HG03520 (cell line): Measurements from ENCODE around the gene CCDC15.
"Not testable (repeated sequence)": the region's sequence is repeated elsewhere in the genome, so short reads cannot be mapped to it uniquely, and the experiment has no call there.

ENCODE experiments used
- ATAC-seq: cut with Tn5 transposase; IDR thresholded peaks from one replicate; pipeline ENCODE4 v1.9.1; 2021; ENCODE audit warnings: mild to moderate bottlenecking, moderate library complexity; ENCODE audit not compliant: unreplicated experiment

The CCDC15 gene

DNA sequence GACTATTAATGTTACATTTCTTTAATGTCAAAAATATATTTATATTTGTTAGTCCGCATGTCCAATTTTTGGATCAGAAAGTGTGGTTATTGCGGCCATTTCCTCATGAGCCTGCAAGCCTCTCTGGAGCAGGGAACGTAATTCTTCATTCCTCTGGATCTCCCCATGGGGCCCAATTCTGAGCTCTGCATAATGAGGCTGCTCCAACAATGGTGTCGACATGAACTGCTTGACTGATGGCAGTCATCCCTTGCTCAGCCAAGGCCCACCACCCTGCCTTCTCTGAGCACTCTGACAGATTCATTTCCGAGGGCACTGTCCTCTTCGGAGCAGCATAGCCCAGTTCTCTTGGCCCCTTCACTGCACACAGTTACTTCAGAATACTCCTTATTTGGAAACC is 15.0 kb upstream of the CCDC15 start:
- ATAC-seq = no peak

DNA sequence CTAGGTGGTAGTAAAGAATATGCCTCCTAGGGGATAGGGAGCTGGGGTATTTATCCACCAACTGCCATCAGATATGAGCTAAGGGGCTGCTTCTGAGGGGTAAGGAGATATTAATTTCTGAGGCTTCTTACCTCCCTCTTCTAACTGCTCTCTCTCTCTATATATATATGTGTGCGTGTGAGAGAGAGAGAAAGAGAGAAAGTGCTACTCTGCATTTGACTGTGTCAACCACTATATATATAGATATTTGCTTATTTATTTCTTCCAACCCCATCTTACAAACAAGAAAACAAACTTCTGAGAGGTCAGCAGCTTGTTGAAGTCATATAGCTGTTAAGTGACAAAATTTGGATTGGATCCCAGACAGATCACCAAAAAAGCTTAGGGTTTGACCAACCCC is 12.3 kb upstream of the CCDC15 start:
- no peak for ATAC-seq

DNA sequence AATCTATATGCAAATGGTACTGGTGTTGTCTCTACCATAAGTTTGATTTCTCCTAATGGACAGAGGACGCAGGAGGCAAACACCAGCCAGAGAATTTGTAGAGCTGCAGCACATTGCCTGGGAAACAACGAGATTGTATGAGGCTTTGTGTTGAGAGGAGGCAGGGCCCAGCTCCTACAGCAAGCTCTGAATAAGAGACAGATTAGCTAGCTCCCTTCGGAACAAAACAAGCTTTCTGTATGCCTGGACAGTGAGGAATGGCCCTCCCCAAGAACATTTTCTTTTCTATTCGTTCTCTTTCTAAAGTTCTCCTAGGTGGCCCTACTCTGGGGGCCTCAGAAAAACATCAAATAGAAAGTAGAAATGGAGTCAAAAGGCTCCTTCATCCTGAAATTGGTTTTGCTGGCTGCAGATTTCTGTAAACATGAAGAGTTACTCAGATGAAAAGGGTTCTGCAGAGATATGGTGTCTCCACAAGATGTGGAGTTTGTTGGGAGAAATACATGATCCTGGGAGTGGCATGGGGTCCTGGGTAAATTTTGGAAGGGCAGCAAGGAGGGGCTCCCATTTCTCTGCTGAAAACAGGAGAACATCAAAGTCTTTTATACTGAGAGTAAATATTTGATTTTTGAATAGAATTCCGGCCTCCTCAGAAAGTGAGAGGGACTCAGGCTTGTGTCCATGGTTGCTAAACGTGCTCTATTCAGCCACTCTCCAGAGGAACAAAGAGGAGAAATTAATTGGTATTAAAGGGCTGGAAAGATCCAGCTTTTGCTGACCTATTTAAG is 11.3 kb upstream of the CCDC15 start:
- ATAC-seq = no peak

DNA sequence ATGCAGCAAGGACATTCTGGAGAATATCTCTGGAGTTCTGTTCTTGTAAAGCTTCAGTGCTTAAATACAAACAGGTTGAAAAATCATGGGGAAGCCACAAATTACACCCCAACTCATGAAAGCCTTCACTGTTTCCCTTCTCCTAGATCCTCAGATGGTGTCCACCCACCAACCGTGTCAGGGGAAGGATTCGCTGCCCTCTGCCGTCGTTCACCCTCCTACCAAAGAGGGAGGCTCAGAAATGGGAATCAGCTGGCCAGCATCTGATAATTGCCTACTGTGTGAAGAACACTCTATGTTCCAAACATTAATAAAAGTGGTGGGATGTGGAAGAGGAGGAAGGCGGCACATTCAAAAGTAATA is 10.8 kb upstream of the CCDC15 start:
- no peak for ATAC-seq

DNA sequence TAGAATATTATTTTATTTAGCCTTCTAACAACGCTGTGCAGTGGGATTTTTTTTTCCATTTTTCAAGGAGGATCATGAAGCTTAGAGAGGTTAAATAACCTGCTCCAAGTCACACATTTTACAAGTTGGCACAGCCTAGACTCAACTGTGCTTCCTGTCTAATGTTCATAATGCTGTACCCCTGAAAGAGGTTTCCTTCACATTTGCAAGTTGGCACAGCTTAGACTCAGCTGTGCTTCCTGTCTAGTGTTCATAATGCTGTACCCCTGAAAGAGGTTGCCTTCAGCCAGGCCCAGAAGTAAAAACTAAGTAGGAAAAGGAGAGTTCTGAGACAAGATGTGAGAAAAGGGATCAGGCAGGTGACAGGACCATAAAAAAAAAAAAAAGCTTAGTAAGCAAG is 10.3 kb upstream of the CCDC15 start:
- no peak for ATAC-seq

DNA sequence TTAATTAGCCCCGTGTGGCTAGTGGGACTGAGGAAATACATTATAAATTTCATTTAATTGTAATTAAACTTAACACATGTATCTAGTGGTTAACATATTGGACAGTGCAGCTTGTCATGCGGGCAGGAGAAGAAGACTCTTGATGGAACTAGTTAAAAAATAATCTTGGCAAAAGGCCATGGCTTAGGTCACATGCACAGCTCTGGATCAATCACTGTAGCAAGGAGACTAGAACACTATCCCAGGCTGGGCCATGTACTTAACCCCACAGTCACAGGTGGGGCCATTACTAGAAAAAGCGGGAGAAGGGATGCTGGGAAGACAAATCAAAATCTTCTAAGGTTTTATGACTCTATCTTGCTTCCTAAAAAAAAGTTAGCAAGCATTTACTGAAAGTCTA is 9.4 kb upstream of the CCDC15 start:
- no peak for ATAC-seq

DNA sequence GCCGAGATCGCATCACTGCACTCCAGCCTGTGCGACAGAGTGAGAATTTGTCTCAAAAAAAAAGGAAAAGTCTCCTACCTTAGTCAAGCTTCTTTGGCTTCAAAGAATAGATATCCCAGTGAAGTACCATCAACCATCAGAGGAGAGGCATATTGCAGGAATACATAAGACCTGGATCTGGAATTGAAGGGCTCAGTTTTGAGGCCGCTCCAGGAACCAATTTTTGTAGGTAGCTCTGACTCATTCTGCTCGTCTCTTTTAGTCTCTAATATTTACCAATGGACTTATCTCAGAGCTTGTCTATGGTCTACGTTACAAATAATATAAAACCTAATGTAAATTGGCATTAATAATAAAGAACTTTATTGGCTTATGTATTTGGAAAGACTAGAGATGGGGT is 8.2 kb upstream of the CCDC15 start:
- ATAC-seq = no peak

DNA sequence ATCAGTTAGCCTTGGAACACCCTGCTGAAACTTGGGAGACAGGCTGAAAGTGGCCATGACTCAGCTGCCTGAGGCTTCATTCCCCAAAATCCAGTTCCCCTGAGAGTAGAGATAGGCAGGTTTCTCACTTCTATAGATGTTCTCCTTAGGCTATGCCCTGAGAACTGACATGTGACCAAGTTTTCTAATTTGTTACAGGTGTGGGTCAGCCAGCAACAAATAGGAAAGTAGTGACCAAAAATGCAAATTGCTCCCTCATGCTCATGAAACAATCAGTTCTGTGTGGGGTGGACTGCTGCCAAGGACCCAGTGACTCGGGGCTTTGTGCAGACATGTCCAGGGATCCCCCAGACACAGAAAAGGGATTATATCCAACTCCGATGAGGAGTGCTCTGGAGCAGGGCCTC is 7.3 kb upstream of the CCDC15 start:
- ATAC-seq = no peak

DNA sequence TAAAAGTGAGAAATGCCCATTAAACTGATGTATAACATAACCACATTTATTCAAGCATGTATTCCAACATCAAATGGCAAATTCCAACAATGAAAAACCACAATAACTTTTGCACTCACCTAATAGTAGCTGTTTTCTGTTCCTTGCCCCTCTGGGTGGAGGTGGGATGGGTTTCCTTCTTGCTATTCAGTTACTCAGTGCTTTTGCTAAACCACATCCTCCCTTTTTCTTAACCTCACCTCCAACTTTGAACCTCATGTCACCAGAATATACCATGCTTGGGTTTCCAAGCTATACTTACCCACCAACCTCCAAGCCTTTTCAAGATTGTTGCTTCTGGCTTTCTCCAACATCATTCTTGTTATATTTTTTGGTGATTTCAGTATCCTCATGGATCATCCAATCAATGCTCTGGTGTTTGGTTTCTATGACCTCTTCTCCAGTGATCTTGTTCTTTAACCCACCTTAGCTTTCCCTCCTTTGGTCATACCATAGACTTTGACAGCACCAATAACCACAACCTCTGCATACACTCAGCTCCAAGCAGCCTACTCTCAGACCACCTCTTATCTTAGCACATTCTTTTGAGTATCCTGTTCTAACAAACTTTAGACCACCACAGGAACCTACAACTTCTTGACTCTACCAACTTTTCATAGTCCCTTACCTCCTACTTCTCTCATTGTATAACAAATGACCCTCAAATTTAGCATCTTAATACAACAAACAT is 3.2 kb upstream of the CCDC15 start:
- ATAC-seq = no peak

DNA sequence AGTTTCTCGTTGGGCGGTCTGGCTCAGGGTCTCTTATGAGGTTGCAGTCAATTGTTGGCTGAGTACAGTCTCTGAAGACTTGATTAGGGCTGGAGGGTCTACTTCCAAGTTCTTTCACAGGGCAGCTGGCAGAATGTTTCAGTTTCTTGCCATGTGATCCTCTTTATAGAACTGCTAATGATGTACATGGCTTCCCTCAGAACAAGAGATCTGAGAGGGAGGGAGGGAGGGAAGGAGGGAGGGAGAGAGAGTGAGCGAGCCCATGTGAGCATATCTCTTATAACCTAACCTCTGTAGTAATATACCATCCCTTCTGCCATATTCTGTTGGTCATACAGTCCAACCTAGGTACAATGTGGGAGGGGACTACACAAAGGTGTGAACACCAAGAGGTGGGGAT is 2.7 kb upstream of the CCDC15 start:
- ATAC-seq = no peak

DNA sequence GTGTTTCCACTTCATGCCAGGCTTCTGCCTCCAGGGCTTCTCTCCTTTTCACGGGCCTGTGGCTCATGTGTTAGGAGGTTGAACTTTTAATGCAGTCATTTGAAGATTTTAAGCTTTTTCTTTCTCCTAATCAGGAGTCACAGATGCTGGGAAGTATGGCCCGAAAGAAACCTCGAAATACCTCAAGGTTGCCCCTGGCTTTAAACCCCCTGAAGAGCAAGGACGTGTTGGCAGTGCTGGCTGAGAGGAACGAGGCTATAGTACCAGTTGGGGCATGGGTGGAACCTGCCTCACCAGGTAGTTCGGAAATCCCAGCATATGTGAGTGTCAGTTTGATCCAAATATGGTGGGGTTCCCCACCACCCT is 571 bp downstream of the CCDC15 start:
- ATAC-seq = no peak

DNA sequence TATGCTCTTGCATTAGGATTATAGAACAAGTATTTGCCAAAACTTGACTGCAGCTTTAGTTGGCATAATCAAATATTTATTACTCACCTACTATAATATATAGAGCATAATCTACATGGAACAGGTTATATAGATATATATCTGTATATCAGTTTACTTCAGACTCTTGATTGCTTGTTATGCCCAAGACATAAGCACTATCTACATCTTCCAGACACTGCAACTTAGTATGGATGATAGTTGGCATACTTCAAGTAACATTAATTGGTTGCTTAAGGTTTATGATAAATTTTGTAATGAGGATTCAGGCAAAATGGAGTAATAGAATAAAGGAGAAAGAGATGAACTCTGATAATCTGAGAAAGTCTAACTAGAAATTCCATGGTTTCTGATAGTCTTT is 1.0 kb downstream of the CCDC15 start:
- no peak for ATAC-seq

DNA sequence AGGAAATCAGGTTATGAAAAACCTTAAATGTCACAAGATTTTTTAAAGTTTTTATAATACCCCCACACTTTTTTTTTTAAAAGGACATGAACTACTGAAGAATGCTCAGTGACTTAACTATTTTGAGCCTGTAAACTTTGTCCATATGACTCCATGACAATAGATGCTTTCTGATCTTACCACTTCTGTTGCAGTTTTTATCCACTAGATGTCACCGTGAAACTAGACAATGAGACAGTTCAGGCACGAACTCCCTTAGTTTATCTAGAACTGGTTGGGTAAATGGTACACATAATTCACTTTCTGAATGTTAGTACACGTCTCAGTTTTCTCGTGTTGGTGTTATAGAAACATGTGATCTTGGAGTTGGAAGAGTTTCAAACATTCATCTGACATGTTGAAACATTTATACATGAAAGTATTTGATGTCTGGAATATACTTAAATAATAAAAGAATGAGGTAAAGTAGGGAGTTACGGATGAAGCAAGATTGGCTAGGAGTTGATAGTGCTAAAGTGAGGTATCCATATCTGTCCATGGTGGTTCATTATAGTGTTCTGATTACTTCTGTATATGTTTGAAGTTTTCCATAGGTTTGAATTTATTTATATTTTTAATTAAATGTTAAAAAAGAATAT is 8.1 kb downstream of the CCDC15 start:
- peak; percentile 76 for ATAC-seq

DNA sequence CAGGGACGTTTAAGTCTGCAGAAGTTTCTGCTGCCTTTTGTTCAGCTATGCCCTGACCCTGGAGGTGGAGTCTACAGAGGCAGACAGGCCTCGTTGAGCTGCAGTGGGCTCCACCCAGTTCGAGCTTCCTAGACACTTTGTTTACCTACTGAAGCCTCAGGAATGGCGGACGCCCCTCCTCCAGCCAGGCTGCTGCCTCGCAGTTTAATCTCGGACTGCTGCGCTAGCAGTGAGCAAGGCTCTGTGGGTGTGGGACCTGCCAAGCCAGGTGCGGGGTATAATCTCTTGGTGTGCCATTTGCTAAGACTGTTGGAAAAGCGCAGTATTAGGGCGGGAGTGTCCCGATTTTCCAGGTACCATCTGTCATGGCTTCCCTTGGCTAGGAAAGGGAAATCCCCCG is 14.2 kb downstream of the CCDC15 start:
- ATAC-seq = not testable (repeated sequence)

DNA sequence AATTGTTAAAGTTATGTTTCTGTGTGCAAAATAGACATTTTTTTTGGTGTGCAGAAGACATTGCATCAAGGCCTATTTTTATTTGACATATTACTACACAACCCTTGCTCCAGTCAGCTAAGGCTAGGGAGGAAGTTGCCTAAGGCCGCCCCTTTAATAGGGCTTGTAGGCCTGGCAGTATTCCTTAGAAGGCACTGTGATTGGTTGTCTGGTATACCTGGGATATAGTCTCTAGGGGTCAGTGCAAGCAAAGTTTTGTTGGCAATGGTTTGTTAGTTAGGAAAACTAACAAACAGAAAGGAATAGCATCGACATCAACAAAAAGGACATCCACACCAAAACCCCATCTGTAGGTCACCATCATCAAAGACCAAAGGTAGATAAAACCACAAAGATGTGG is 16.9 kb downstream of the CCDC15 start:
- no peak for ATAC-seq

DNA sequence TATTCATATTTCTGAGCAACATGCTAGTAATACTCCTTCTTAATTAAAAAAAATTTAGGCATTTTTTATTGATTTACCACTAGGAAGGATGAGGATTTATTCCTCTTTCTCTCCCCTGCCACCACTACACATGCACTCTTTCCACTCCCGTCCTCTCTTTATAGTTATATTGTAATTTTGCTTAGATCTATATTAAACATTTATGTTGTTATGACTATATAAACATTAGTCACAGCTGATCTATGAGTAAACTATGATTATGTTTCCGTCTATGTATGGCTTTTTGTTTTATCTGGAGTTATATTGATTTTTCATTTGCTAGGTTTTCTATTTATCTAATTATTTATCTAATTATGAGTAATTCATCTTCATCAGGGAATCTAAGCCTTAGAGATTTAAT is 17.8 kb downstream of the CCDC15 start:
- ATAC-seq = no peak

DNA sequence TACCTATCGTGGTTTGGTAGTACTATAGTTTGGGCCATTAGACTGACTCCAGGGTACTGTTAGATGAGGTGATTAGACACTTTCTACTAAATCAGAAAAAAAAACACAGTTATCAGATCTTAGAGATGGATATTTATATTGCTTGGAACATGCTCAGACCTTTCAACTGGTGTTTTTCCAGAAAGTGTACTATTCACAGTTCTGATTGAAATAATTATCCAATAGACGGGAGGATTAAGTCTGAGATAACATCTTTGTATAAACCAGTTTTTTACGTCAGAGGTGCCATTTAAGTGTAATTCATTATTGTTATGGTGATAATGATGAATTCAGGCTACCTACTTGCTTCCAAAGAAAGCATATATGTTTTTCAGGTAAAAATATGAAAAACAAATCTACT is 22.5 kb downstream of the CCDC15 start:
- ATAC-seq = no peak

DNA sequence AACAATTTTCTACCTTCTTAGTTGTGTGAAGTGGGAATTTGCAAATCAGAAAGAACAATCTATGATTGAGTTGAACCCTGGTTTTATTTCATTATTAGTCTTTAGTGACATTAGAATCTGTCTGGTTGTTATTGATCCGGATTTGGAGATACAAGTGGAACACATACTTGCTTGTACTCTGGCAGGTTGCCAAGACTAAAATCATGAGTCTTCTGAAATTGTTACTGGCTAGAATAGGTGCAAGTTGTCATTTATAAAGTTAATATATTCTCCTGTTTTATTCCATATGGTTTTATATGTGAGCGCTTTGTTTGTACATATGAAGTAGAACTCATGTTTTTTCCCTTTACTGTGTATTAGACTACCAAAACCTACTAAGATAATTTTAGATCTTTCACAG is 23.0 kb downstream of the CCDC15 start:
- ATAC-seq = no peak

DNA sequence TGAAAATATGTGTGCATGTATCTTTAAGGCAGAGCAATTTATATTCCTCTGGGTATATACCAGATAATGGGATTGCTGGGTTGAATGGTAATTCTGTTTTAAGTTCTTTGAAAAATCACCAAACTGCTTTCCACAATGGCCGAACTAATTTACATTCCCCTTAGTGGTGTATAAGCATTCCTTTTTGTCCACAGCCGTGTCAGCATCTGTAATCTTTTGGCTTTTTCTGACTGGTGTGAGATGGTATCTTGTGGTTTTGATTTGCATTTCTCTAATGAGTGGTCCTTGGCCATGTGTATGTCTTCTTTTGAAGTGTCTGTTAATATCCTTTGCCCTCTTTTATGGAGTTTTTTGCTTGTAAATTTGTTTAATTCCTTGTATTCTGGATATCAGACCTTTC is 24.3 kb downstream of the CCDC15 start:
- ATAC-seq = no peak

DNA sequence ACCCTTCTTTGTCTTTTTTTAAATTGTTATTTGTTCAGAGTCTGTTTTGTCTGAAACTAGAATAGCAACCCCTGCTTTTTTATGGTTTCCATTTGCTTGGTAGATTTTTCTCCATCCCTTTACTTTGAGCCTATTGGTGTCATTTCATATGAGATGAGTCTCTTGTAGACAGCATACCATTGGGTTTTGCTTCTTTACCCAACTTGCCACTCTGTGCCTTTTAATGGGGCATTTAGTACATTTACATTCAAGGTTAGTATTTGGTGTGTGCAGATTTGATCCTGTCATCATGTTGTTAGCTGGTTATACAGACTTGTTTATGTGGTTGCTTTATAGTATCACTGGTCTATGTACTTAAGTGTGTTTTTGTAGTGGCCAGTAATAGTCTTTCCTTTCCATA is 28.0 kb downstream of the CCDC15 start:
- ATAC-seq = no peak

DNA sequence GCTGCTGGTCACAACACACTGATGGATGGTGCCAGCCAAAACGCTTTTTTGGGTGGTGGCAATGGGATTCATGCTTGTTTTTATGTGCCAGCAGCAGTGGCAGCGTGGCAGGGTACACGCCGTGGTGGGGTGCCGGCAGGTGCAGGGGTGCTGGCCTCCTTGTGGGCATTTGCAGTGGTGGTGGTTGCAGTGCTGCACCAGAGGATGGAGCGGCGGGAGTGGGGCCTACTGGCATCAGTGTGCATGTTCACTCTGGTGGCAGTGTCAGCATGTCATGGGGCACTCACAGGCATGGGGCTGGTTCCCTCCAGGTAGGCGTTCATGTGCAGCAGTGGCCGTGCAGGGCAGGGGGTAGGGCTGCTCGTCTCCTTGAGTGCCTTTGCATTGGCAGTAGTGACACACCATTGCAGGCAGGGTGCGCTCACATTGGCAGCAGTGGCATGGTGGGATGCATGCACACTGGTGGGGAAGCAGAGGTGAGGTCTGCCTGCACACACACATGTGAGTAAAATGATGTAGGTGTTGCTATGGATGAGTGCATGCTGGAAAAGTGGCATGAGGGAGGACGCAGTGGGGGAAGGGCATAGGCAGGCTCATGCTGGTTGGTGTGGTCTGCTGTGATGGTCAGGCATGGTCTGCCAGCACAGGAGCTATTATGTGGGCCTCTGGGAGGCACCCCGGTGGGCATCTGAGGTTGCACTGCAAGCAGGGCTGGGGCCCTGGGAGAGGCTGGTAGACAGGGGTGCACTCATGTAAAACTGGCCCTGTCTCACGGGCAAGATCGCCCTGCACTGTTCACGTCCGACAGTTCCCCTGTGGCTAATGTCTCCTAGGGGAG is 29.9 kb downstream of the CCDC15 start:
- ATAC-seq = no peak

DNA sequence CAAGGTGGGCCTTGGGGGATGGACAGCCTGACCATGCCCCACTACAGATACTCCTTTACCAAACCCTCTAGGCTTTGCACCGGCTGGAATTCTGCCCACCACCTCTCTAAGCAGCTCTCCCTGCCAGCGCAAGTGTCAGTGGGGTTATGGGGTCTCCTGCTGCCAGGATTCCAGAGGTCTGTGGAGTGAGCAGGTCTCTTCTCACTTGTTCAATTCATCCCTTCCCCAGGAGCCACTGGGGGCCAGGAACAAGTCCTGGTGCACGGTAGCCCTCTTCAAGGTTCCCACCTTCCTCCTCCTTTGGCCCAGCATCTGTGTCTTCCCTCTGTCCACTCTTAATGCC is 30.5 kb downstream of the CCDC15 start:
- no peak for ATAC-seq
